Suppressor macrophage treated with lipopolysaccharide for 4 hours (primary cell): ENCODE data around the gene PDE1A.
"Not testable (repeated sequence)": the region's sequence is repeated elsewhere in the genome, so short reads cannot be mapped to it uniquely, and the experiment has no call there.

Experiments
- DNase-seq: peaks from one replicate; pipeline ENCODE4 v3.0.0-alpha.2; 2020

Gene PDE1A

DNA sequence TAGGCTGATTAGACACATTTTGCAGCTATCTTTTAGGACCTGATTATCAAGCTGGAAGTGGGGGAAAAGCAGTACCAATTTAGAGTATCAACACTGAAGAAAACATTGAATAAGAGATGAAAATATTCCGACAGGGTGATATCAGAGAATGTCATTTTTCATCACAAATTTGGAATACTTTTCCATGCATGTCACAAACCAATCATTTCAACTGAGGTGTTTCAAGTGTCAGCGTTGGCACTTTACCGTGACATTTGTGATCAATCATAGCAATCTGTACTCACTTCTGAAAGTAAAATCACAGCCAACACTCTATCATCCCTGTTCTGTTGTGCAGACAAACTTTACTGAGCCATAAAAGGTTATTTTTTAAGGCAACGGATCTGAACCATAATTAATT lies 75.4 kb downstream of the PDE1A start:
- no peak for DNase-seq

DNA sequence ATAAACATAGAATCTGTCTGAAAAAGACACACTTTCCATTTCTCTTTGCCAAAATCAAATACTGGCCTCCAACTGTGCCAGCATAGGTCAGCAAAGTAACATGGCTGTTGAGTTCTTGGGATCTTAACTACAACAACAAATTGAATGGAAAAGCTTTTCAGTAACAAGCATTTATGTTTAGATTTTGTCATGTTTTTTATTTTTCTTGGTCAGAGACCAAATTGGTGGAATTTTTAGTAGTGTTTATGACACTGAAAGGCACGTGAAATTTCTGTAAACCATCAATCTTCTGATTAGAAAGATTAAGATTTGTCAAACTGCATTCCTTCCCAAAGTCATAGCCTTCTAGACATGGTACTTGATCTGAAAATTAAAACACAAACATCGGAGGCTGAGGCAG lies 77.6 kb downstream of the PDE1A start:
- DNase-seq = no peak

DNA sequence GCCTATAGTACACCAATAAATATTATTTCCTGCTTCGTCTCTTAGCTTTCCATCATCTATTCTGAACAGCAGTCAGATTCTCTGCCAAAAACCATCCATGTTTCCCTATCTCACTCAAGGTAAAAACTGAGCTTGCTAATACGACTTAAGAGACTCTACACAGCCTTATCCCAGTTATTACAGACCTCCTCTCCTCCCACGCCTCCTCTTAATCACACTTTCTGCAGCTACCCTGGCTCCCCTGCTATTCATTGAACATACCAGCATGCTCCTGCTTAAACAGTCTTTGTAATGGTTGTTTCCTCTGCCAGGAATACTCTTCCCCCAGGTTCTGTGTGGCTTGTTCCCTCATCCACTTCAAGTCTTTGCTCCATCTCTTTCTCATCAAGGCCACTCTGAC lies 81.5 kb downstream of the PDE1A start:
- DNase-seq = no peak

DNA sequence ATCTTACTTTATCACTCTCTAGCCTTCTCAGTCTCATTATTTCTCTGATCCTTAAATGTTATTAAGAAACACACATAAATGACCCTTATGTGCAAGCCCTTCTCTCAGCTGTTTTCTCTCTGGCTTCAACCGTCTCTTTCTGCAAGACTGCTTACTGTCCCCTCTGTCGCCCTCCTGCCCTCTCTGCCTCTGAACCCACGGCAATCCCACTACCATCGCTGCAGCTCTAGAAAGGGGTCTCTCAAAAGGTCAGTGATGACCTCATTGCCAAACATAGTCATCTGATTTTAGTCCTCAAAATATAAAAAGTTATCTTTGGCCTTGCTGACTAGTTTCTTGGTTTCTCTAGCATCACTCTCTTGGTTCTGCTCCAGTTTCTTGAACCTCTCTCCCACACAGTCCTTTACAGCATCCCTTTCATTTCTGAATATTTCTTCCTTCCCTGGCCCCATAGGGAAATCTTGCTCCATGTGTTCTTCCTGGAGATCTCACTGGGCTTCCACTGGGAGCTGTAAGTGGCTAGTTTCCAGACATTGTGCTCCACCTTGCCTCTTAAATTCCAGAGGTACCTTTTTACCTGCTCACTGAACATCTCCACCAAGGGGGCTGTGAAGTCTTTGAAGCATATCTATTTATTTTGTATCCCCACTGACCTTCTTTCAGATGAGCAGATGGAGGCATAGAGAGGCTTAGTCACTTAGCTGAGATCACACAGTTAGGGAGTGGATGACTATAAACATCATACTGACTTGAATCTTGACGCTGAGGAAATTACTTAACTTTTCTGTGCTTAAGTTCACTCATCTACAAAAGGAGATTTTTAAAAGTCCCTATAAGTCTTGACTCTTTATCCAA lies 96.2 kb downstream of the PDE1A start:
- DNase-seq = no peak

DNA sequence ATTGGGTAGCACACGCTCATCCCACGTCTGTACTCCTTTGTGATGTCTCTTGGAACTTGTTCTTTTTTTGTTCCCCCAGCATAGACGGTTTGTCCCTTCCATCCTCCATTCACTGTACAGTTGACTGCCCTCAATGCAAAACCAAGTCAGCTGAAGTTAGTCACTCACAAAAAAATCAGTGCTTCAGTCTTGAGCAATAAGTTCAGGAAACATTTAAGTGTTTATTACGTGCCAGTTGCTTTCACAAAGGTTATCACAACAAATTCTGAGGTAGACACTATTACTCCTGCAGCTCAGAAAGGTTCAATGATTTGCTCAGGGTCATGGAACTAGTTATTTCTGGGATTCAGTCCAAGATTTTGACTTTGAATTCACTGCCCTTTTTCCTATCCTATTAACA lies 102.2 kb downstream of the PDE1A start:
- no peak for DNase-seq

DNA sequence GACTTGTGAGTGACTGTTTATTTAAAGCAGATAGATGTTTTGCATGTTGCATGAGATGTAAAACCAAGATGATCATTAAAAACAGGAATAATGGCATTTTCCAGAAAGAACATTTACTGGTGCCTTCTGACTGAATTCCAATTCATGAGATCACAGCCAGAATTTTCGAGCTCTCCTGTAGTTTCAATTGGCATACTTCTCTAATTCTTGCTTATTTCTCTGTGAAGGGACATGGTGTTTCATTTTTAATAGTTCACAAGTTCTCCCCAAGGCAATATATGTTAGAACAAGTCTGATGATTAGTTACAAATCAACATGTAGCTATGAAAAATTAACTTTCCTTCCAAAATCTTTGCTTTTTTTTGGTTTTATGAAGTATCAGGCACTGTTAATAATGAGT lies 105.7 kb downstream of the PDE1A start:
- no peak for DNase-seq

DNA sequence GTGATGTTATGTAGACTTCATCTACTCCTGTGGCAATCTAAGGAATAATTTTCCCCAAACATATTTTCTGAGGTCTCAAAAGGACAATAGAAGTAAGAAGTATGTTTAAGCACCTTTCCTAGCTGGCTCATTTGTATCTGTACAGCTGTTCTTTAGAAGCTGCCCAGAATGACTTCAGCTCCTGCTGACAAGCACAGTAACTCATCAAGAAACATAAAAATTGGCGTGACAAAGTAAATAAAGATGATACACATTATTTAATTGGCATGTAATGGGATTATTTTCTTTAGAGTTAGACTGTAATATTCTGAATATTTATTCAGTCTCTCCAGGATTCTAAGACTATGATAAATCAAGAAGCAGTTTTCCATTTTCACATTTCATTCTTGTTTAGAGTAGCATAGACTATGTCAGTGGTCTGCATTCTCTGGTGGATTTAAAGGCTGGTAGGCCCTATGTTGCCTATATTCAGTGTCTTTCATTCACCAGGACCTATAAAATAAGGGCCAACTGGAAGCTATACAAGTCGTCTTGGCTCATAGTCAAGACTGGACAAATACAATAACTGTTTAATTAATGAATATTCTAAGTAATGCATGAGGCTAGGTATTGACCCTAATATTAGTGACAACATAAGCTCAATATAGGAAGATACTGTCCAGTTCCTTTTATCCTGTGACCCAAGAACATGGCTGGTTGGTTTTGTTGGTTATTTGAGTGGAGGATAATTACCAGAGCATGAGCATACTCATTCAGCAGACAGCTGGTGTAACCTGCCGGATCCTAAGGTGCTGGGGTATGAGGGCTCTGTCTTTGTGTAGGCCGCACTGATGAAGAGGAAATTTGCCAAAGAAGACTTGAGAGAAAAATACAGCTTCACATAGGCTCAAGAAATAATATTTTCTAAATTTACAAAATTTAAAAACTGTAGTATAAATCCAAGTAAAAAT lies 107.0 kb downstream of the PDE1A start:
- no peak for DNase-seq

DNA sequence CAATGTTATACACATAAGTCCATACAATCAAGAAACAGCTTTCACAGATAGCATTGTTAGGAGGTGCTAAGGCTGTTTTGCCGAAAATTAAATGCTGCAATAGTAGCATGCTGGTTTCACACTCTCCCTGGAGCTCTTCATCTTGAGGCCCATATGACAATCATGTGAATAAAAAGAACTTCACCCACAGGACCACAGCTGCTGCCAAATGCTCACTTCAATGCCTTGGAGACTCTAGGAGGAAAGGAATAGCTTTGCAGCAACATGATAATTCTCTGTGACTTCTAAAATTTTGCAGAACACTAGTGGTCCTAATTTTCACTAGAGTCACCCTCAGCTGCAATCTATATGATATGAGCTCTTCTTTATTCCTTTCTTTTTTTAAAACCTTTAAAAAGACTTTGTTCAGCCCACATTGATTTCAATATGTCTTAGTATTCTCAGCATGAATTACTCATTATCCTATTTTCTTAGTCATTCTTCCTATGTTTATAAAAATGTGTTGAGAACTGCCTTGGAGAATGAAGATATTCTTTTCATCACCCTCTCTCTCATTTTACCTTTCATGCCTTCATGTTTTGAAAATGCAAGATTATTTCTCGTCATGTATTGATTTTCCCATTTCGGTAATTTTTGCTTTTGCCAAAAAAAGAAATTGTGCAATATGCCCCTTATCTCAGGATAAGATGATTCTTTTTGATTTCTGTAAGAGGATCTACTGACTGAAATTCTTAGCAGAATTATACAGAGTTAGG lies 108.2 kb downstream of the PDE1A start:
- DNase-seq = no peak

DNA sequence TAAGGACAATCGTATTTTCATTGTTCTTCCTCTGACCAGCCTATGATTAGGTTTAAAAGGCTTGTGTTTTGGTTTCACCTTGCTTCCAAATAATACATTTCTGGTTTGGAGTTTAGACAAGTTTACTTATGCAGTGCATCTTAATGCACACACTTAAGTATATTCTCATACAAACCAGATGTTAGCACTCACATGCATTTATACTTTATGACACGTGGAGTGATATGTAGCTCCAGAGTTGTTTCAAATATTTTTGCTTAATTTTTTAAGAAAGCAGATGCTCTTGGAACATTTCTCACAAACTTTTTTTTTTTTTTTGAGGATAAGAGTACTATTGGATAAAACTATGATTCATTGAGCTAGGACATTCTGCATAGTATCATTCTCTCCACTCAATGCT lies 109.9 kb downstream of the PDE1A start:
- no peak for DNase-seq

DNA sequence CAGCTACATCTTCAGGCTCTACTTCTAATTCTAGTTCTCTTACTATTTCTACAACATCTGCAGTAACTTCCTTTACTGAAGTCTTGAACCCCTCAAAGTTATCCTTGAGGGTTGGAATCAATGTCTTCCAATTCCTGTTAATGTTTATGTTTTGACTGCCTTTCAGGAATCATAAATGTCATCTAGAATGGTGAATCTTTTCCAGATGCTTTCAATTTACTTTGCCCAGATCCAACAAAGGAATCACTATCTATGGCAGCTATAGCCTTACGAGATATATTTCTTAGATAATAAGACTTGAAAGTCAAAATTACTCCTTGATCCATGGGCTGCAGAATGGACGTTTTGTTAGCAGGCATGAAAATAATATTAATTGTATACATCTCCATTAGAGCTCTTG lies 123.9 kb downstream of the PDE1A start:
- DNase-seq = no peak

DNA sequence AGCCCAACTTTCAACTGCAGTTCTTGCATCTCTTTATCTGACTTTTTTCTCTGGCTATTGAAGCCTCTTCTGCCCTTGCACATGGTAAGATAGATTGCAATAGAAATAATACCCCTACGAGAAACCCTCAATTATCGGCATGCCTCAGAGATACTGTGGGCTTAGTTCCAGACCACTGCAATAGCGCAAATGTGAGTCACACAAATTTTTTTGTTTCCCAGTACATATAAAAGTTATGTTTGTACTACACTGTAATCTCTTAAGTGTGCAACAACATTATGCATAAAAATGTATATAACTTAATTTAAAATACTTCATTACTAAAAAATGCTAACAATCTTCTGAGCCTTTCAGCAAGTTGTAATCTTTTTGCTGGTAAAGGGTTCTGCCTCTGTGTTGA lies 124.7 kb downstream of the PDE1A start:
- DNase-seq = no peak

DNA sequence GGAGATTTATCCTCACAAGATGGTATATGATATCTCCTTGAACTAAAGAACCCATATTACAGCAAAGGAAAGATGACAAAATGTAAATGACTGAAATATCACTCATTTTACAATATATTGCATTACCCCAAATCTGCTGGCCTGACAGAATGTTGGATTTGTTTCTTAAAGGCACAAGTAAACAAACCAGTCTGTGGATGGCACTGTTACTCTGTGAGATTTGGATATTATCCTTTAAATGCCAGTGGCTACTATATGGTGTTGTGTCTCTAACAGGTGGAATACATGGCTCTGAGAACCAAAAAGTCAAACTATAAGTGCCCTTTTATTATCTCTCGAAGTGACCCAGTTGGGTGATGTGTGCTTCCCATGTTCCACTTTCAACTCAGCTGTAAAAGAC lies 125.7 kb downstream of the PDE1A start:
- DNase-seq = no peak

DNA sequence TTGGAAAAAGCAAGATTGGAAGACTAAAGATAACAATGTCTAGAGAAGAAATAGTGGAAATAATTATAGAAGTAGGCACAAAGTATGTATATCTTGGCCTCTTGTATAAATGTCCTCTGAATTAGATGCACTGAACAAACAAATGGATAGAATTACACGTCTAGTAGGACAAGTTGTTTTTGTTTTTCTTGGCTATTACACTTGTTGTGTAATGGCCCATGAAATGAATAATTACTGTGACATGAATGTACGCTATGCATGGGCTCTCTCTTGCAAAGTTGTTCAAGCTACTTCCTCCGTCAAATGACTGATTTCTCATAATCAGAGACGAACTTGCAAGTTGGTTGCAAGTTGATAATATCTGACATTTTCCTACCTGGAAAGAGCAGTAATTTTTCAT lies 126.2 kb downstream of the PDE1A start:
- no peak for DNase-seq

DNA sequence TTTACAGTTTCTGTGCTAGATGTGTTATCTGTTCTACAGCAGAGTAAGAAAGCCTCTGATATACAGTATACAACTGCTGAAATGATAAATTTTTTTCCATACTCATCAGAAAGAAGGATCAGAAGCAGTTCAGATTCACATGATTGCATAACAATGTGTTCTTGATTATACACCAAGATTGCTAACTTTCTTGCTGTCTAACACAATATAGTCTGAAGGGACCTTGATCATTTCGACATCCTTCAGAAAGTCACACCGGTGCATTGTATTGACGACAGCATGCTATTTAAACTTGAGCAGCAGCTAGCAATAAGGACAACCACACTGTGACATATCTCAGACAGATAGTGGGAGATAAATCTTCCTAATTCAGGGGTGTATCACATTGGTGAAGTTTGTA lies 127.2 kb downstream of the PDE1A start:
- DNase-seq = no peak

DNA sequence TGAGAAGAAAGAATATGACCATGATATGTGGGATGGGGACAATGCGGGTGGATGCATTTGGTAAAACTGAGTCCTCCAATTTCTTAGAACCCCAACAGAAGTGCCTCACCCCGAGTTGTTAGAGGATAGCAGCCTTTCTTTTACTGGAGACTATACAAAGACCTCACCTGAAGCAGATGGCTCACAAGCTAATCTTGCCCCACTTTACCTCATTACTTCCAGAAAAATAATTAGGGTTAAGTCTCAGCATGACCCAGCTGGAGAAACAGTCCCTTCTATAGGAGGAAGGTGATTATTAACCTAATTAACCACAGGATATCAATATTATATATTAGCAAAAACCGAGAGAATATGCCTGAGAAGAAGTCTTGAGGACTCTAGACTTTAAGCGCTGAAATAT lies 128.4 kb downstream of the PDE1A start:
- DNase-seq = no peak

DNA sequence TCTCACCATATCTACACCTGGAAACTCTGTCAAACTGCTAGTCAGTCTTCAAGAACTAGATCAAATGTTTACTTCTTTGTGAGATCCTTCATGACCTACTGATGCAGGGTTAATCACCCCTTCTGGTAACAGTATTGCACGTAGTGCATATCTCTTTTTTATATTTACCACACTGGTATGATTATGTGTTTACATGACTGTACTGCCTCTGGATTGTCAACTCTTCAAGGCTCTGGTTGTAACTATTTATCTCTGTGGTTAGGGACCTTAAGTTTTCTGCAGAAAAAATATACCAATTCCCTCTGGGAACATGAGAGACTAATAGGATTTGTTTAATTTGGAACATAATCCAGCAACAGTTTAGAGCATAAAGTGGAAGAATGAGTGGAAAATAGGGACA lies 135.5 kb downstream of the PDE1A start:
- no peak for DNase-seq

DNA sequence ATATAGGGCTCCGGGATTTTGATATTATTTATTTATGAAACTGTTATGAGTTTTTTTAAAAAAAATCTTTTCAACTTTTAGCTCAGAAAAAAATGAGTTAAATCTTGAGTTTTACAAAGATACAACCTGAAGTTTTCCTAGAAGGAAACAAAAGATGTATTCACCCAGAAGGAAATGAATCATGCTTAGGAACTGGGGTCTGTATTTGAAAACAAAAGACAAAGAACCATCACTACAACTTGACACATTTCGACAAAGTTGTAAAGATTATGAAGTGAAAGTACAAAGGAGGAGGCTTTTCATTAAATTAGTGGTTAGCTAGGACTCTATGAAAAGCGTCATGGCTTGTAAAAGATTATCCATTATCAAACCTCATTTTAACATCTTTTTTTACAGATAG lies 143.3 kb downstream of the PDE1A start:
- DNase-seq = no peak

DNA sequence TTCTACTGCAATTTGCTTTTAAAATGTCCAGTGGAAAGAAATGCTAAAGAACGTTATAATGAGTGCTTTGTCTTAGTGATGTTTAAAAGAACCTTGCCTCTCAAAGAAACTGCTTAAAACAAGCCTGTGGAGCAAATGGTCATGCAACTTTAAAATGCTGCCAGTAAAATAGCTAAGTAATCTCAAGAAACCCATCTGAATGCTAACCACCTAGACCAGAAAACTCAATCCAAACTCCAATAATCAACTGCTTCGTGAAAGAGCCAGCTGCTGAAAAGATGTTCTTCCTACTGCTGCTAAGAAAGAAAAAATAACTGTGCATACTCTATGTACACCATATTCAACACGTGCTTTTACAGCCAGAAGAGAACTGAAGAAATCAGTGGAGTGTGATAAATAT lies 145.6 kb downstream of the PDE1A start:
- DNase-seq = no peak

DNA sequence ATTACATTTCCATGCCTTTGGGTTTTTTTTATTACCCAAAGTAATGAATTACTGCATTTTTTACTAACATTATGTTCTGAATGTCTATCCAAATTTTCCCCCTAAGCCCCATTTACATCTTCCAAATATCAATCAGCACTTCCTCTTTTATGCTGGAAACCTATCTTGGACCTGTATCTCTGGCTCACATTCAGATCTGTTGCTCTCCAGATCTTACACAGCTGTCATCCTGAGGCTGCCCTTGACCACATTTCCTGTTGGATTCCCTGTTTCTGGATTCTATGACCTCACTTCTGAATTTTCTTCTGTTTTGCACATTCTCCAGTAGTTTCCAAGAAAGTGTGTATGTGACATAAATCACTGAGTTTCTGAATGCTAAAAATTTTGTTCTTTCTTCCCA lies 146.7 kb downstream of the PDE1A start:
- DNase-seq = no peak

DNA sequence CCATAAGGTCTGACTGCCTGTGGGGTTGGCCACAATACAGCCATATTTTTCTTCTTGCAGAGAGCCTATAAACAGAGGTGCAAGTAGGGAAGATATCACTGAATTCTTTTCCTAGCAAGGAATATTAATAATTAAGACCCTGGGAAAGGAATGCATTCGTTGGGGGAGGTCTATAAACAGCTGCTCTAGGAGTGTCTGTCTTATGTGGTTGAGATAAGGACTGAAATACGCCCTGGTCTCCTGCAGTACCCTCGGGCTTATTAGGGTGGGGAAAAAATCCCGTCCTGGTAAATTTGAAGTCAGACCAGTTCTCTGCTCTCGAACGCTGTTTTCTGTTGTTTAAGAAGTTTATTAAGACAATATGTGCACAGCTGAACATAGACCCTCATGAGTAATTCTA lies 150.2 kb downstream of the PDE1A start:
- DNase-seq = not testable (repeated sequence)

DNA sequence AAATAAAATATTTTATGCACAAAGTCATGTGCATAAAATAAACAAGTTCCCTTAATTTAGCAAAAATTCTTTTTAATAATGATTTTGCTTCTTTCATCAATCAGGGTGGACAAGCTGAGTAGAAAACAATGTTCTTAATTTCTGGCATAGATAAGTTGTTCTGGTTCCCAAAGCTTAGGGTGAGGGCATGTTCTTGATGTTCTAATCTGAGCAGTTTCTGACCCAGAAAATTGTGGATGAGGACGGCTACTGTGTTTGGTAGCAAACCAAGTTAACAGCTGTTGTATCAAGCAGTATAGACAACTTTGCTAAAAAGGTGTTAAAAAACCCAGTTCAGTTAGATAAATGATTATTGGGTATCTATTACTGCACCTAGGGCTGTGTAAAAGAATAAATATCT lies 158.9 kb downstream of the PDE1A start:
- DNase-seq = no peak

DNA sequence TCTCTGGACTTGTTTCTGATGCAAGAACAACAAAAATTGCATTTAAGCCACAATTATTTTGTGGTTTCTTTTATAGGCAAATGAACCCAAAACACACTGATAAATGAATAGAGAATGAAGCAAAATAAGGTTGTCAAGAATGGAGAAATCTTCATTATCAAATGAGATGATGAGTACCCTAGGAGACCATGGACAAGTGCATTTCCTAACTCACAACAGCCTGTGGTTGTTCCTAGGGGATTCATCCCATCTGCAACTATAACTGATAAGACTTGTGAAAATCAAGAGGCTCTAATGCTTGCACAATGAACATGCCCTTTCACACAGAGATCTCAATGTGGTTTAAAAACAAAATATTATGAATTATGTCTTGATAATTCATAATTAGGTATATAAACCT lies 159.9 kb downstream of the PDE1A start:
- DNase-seq = no peak

DNA sequence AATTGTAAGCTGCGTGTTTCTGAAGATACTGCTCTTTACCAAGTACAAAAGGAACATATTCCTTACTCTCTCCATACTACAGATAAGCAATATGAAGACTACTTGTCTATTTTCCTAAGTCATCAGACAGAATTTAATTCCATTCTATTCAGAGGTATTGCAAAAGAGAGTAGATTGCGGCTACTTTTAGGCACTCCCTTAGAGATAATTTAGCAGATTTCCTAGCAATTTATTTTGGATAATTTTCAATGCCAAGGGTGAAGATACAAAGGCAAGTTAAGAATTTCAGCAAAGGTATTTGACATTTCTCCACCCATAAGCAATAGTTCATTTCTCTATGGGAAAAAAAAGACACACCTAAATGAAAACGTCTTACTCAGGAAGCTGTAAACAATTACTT lies 161.1 kb downstream of the PDE1A start:
- DNase-seq = no peak
